Left ventricle myocardium inferior (tissue), 1 donor: Measurements from ENCODE around the gene SIT1. TPM values are rescaled to one million over a fixed set of nuclear protein-coding genes. Genes with fewer than 3 reads are reported as not detected.

Experiments used
- DNase-seq: peaks from one replicate; pipeline ENCODE4 v3.0.0-alpha.2; 2020
- H3K27ac ChIP-seq: fragments of 200-600 bp; replicated peaks from 2 replicates; pipeline ENCODE4 v1.8.0; 2021
- H3K27me3 ChIP-seq: fragments of 200-600 bp; 2 replicates; pipeline ENCODE4 v1.8.0; 2021; ENCODE audit warnings: low read depth
- H3K36me3 ChIP-seq: fragments of 200-600 bp; 2 replicates; pipeline ENCODE4 v1.8.0; 2021
- H3K4me1 ChIP-seq: fragments of 200-600 bp; 2 replicates; pipeline ENCODE4 v1.8.0; 2021
- H3K4me3 ChIP-seq: fragments of 200-600 bp; 2 replicates; pipeline ENCODE4 v1.8.0; 2021; ENCODE audit warnings: mild to moderate bottlenecking, moderate library complexity
- H3K9me3 ChIP-seq: fragments of 200-600 bp; replicated peaks from 2 replicates; pipeline ENCODE4 v1.8.0; 2021
- CTCF ChIP-seq: fragments of 200-600 bp; IDR thresholded peaks from 2 replicates; pipeline ENCODE4 v1.8.0; 2021; ENCODE audit warnings: antibody characterized with exemption, mild to moderate bottlenecking, borderline replicate concordance
- intact Hi-C: fragments of 100-400 bp; cut with micrococcal nuclease; formaldehyde crosslinking; loops from one replicate; pipeline ENCODE4 v1.11.0; 2022
- total RNA-seq: library from RNA; stranded (reverse); fragmentation: NEBNext Ultra II Directional; extraction: Animal tissue kit (Norgen Biotek cat#: 25700); gene quantifications from one replicate; pipeline ENCODE4 v1.2.1, GENCODE V29; 2021
- donor health status: DM: no; HTN: yes; CAD: no; lungs with severe emphysema.

SIT1 gene
- total RNA-seq, 1 donor from 2014 or later: not detected

- peaks cover 67% of the 10 kb centered on the region for H3K4me1 ChIP-seq
- intact Hi-C loops: loop anchor here (5.0 kb wide), 1 partner anchor 32 kb away; the partner anchor contains the start of genes CCDC107 and RMRP
- H3K27me3 ChIP-seq: no peaks in the 10 kb centered on the region
- no peak for TF ChIP-seq CTCF
- DNase-seq: peak; percentile 85
- H3K36me3 ChIP-seq: peaks cover 21% of the 10 kb centered on the region
- peak within 1 kb of the TSS; percentile 78 for H3K4me3 ChIP-seq
- peak within 1 kb of the TSS; percentile 98 for H3K27ac ChIP-seq
- H3K9me3 ChIP-seq: no peaks in the 10 kb centered on the region
Observed at GRCh38 chr9:35689542-35690293, 39.0 kb upstream of the SIT1 start, which contains the start of gene TPM2. Gene TPM2 (minus strand): TSS chr9:35689925. CDS start chr9:35689817, 108 bp downstream.

GRCh38 chr9:35688558-35689541 is 38.1 kb upstream of the SIT1 start:
- Histone ChIP-seq H3K4me3 (peak overlapping the region; percentile 78), H3K4me1 (peaks cover 73% of the 10 kb centered on the region), H3K27me3 (no peaks in the 10 kb centered on the region), H3K9me3 (no peaks in the 10 kb centered on the region), H3K36me3 (peaks cover 29% of the 10 kb centered on the region), H3K27ac (peak overlapping the region; percentile 98)
- no peak for DNase-seq
- intact Hi-C loops: no loop called here
- TF ChIP-seq CTCF: no peak

GRCh38 chr9:35687972-35688557 is 37.3 kb upstream of the SIT1 start:
- H3K36me3 ChIP-seq: peaks cover 37% of the 10 kb centered on the region
- DNase-seq: peak; percentile 50

GRCh38 chr9:35687306-35687705 is 36.6 kb upstream of the SIT1 start:
- no peaks in the 10 kb centered on the region for H3K27me3 ChIP-seq
- H3K36me3 ChIP-seq: peaks cover 45% of the 10 kb centered on the region
- H3K4me3 ChIP-seq: peak overlapping the region; percentile 78
- peaks cover 80% of the 10 kb centered on the region for H3K4me1 ChIP-seq
- peak overlapping the region; percentile 98 for H3K27ac ChIP-seq
- TF ChIP-seq CTCF: no peak
- no peaks in the 10 kb centered on the region for H3K9me3 ChIP-seq
- intact Hi-C loops: no loop called here
- DNase-seq: no peak

More at GRCh38 chr9:35687972-35688557, 37.3 kb upstream of the SIT1 start:
- H3K27me3 ChIP-seq: no peaks in the 10 kb centered on the region
- peak overlapping the region; percentile 98 for H3K27ac ChIP-seq
- intact Hi-C loops: no loop called here
- no peaks in the 10 kb centered on the region for H3K9me3 ChIP-seq
- H3K4me1 ChIP-seq: peaks cover 76% of the 10 kb centered on the region
- no peak for TF ChIP-seq CTCF
- peak overlapping the region; percentile 78 for H3K4me3 ChIP-seq
